Endothelial cell (in vitro differentiated cells): ENCODE results near the gene MAP2K5. TPM values are rescaled to one million over a fixed set of nuclear protein-coding genes. Genes with fewer than 3 reads are reported as not detected.

ENCODE experiments used
- DNase-seq: peaks from one replicate; pipeline ENCODE4 v3.0.0; 2021; ENCODE audit warnings: low spot score
- H3K27ac Mint-ChIP-seq: one replicate; pipeline ENCODE4 v1.8.0; 2021; ENCODE audit warnings: mixed read lengths, inconsistent platforms; ENCODE audit not compliant: unreplicated experiment
- H3K27me3 Mint-ChIP-seq: one replicate; pipeline ENCODE4 v1.8.0; 2021; ENCODE audit warnings: mild to moderate bottlenecking, moderate library complexity, mixed read lengths, inconsistent platforms; ENCODE audit not compliant: unreplicated experiment
- H3K36me3 Mint-ChIP-seq: one replicate; pipeline ENCODE4 v1.8.0; 2021; ENCODE audit warnings: mild to moderate bottlenecking, low read depth, mixed read lengths, inconsistent platforms; ENCODE audit not compliant: unreplicated experiment
- H3K4me1 Mint-ChIP-seq: one replicate; pipeline ENCODE4 v1.8.0; 2021; ENCODE audit warnings: mild to moderate bottlenecking, mixed read lengths, inconsistent platforms; ENCODE audit not compliant: unreplicated experiment
- H3K4me3 Mint-ChIP-seq: one replicate; pipeline ENCODE4 v1.8.0; 2021; ENCODE audit warnings: mild to moderate bottlenecking, mixed read lengths, inconsistent platforms; ENCODE audit not compliant: unreplicated experiment
- H3K9me3 Mint-ChIP-seq: one replicate; pipeline ENCODE4 v1.8.0; 2021; ENCODE audit warnings: mixed read lengths, inconsistent platforms; ENCODE audit not compliant: unreplicated experiment
- total RNA-seq: library from RNA; stranded (reverse); fragmentation: NEBNext Ultra II Directional; extraction: Animal tissue kit (Norgen Biotek cat#: 25700); gene quantifications from one replicate; pipeline ENCODE4 v1.2.1, GENCODE V29; 2021; ENCODE audit not compliant: unreplicated experiment
- TF ChIP-seq, protein P1 (sequence below): fragments of 200-600 bp; sonication (generic); IDR thresholded peaks from one replicate; pipeline ENCODE4 v1.5.0; 2021; ENCODE audit warnings: antibody characterized with exemption; ENCODE audit not compliant: unreplicated experiment

Gene MAP2K5
- total RNA-seq, 1 donor from 2014 or later: 22.2 TPM

DNA sequence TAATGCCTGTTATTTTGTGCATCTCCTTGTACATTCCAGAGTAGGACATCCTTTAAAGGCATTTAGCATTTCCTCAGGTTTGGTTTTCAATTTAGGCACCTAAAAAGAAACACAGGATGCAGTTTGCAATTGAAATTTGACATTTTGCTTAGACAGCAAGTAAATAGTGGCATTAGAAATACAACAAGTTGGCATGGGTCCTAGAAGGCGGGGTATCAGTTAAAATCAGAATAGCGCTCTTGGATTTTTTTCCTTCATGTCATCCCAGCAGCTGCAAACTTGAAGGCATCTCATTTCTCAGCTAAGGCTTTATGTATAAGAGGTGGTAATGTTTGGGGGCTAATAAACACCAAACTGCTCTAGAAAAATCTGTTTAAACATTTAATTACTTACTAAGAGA lies 235.3 kb downstream of the MAP2K5 start:
- Mint-ChIP-seq H3K27ac (no peak overlapping the region), H3K4me1 (peaks cover 4% of the 10 kb centered on the region), H3K4me3 (no peak overlapping the region), H3K9me3 (no peaks in the 10 kb centered on the region), H3K27me3 (peaks cover 2% of the 10 kb centered on the region), H3K36me3 (no peaks in the 10 kb centered on the region)
- TF ChIP-seq, protein P1, sequence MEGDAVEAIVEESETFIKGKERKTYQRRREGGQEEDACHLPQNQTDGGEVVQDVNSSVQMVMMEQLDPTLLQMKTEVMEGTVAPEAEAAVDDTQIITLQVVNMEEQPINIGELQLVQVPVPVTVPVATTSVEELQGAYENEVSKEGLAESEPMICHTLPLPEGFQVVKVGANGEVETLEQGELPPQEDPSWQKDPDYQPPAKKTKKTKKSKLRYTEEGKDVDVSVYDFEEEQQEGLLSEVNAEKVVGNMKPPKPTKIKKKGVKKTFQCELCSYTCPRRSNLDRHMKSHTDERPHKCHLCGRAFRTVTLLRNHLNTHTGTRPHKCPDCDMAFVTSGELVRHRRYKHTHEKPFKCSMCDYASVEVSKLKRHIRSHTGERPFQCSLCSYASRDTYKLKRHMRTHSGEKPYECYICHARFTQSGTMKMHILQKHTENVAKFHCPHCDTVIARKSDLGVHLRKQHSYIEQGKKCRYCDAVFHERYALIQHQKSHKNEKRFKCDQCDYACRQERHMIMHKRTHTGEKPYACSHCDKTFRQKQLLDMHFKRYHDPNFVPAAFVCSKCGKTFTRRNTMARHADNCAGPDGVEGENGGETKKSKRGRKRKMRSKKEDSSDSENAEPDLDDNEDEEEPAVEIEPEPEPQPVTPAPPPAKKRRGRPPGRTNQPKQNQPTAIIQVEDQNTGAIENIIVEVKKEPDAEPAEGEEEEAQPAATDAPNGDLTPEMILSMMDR: no peak
- DNase-seq: no peak

DNA sequence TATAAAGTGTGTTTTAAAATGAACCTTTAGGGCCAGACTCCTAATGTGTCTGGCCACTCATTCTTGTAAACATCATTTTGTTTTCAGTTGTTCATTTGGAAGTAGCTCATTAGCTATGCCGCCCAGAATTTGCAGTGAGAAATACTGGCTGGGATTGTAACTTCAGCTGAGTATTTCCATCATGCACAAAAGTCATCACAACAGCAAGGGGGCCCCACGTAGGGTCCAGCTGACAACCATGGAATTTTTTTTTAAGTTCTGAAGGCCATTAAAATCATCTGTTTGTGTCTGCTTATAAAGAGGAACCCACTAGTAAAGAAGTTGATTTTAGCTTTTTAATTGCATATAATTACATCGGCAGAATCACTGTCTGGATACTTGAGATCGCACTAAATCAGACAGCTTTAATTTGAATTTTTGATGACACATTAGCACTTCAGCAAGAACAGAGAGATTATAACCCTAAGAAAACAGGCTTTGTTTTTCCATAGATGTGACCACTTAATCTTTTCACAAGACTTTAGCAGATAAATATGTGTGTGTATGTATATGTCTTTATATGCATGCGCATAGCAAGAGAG lies 236.6 kb downstream of the MAP2K5 start:
- Mint-ChIP-seq H3K4me1 (peaks cover 4% of the 10 kb centered on the region), H3K27me3 (peaks cover 2% of the 10 kb centered on the region), H3K4me3 (no peak overlapping the region), H3K9me3 (no peaks in the 10 kb centered on the region), H3K27ac (no peak overlapping the region), H3K36me3 (peaks cover 4% of the 10 kb centered on the region)
- no peak for DNase-seq
- TF ChIP-seq, protein P1: no peak

DNA sequence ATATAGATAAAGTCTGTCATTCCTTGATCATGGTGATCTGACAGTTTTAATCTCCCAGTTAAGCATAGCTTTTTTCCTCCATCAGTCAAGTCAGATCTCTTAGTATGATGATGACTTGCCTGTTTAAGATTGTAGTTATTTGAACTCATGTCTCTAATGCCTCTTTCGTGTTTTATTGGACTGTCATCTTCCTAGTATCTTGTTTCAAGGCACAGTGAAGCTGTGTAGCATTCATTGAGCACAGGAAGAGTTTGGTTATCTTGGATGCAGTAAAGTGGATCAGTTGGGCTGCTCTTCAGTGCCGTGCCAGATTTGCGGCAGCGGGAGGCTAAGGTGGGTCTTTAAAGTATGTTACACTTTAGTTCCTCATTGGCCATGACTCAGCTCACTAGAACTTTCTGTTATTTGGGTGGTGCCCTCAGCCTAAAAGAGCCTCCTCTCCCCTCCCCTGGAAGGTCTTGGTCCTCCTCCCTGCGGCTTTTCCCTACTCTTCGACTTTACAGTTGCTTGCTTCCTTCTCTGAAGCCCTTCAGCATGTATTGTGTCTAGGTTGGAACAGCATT lies 237.1 kb downstream of the MAP2K5 start:
- Mint-ChIP-seq H3K9me3 (no peaks in the 10 kb centered on the region), H3K27ac (no peak overlapping the region), H3K36me3 (peaks cover 4% of the 10 kb centered on the region), H3K4me3 (no peak overlapping the region), H3K27me3 (peaks cover 2% of the 10 kb centered on the region), H3K4me1 (peaks cover 4% of the 10 kb centered on the region)
- TF ChIP-seq, protein P1: no peak
- no peak for DNase-seq

DNA sequence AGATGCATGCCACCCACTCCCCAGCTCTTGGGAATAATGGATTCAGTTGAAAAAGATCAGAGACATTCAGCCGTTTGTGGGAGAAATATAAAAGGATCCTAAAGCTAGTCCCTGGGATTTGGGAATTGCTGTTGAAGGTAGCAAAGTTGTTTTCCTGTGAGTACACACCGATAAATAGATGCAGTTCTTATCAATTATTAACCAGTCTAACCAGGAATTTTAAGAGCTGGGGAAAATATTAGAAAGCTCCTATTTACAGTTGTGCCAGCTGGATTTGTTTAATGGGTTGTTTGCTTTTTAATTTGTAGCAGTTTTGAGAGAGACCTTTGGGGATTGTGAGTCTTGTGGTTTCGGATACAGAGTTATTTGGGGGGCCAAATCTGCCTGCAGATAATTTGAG lies 238.6 kb downstream of the MAP2K5 start:
- peaks cover 4% of the 10 kb centered on the region for H3K4me1 Mint-ChIP-seq

More for the DNA sequence above, 238.6 kb downstream of the MAP2K5 start:
- Mint-ChIP-seq H3K4me3 (no peak overlapping the region), H3K36me3 (peaks cover 4% of the 10 kb centered on the region), H3K27ac (no peak overlapping the region), H3K27me3 (peaks cover 2% of the 10 kb centered on the region), H3K9me3 (no peaks in the 10 kb centered on the region)
- no peak for DNase-seq
- TF ChIP-seq, protein P1: no peak
